Subcutaneous adipose tissue (tissue), 4 donors: Measurements from ENCODE around the gene DNAI2. TPM values are rescaled to one million over a fixed set of nuclear protein-coding genes. Genes with fewer than 3 reads are reported as not detected.

Experiments used
- CTCF ChIP-seq: fragments of 450-650 bp; IDR thresholded peaks from one replicate; pipeline ENCODE4 v1.5.1; 2016; ENCODE audit warnings: low read depth, mild to moderate bottlenecking, control low read depth, antibody characterized with exemption, moderate library complexity
- total RNA-seq, 4 donors: library from RNA; depleted of rRNA; stranded (reverse); fragments of >200 nt; gene quantifications; one replicate each; pipeline ENCODE4 v1.1.0, GENCODE V29; 2016

The DNAI2 gene
- total RNA-seq, 4 donors from 2014 or later: not detected

DNA sequence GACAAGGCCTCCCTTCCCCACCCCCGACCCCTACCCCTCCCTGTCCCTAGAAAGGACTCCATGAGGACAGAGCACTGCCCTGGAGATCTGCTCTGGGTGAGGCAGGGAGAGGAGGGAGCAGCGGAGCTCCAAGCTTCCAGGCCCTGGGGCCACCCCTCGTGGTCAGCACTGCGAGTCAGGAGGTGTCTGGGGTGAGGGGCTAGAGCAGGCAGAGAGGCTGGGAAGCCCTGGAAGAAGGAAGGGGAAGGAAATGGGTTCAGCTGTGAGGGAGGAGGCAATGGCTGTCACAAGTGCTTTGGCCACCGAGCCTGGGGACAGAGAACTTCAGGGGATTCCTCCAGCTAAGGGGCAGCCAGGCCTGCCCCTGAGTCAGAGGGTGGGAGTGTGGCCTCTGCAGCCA, 28.2 kb upstream of the DNAI2 start:
- TF ChIP-seq CTCF: no peak

DNA sequence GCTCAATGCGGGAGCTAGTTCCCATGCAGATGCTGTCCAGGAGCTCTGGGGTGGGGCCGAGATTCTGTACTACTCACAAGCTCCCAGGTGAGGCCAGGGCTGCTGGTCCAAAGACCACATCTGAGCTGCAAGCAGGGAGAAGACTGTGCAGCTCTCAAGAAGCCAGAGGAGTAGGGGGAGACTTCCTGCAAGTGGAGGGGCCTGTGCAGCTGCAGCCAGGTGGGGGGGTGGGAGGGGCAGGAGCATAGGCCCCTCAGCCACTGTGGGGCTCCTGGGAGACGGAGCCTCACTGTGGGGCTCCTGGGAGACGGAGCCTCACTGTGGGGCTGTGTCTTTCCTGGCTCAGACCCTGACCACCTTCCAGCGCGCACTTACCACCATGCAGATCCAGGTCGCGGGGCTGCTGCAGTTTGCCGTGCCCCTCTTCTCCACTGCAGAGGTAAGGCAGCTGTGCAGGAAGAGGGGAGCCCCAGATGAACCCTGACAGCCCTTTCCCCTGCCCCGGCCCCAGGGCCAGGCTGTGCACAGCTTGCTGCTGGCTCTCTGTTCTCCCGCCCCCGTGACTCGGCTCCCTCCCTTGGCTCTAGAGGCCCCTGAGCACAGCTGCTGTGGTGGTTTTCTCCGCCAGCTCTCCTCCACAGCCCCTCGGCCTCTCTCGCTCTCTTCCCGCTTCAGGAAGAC, 24.3 kb upstream of the DNAI2 start:
- TF ChIP-seq CTCF: no peak

DNA sequence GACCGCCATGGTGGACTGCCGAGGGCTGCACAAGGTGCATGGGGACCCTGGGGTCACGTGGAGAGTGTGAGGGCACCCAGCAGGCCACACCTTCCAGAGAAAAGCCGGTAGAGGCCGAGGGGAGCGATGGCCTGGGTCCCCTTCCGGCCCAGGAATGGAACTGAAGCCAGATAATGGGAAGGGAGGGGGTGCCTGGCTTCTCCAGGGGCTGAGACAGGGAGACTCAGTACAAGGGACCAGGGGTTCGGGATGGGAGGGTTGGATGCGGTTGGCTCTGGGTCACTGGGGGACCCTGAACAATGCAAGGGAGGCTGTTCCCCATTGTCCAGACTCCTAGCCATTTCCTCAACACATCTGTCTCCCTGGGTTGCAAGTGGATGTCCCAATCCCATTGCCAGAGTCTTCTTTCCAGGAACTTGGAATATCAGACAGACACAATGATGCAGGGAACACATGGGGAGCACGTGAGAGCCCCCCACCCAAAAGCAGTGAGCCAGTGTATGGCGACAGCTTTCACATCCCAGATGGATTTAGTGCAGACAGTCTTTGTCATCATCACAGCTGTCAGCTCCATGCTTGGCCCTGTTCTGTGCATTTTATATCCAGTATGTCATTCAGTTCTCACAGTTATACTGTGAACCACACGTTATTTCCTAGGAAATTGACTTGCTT, 23.6 kb upstream of the DNAI2 start:
- no peak for TF ChIP-seq CTCF

- no peak for TF ChIP-seq CTCF
Measured at GRCh38 chr17:74251051-74251450, 23.0 kb upstream of the DNAI2 start.

DNA sequence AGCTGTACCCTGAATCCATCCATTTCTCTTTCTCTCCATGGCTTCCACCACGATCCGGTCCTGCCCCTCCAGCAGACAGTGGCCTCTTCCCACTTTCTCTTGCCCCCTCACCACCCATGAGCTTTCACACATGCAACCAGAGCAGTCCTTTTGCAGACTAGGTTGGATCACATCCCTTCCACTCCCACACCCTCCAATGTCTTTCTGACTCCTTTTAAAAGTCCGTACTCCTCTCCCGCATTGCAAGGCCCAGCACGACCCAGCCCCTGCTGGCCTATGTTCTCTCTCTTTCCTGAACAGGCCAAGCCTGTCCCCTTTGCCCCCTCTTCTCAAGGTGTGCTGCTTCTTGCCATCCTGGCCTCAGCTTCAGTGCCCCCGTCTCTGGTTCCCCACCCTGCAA, 22.5 kb upstream of the DNAI2 start:
- TF ChIP-seq CTCF: no peak

GRCh38 chr17:74252211-74252610, 21.8 kb upstream of the DNAI2 start:
- no peak for TF ChIP-seq CTCF

- TF ChIP-seq CTCF: no peak
Measured at GRCh38 chr17:74253036-74253435, 21.0 kb upstream of the DNAI2 start.
